GM18907 (cell line): ENCODE measurements around the gene IRF6.

Experiments used
- ATAC-seq: cut with Tn5 transposase; IDR thresholded peaks from one replicate; pipeline ENCODE4 v1.9.1; 2021; ENCODE audit warnings: mild to moderate bottlenecking, moderate library complexity; ENCODE audit not compliant: unreplicated experiment

Gene IRF6

GRCh38 chr1:209761011-209761635 is 44.8 kb downstream of the IRF6 start:
- no peak for ATAC-seq

GRCh38 chr1:209759829-209760359 is 46.0 kb downstream of the IRF6 start:
- ATAC-seq = no peak

DNA sequence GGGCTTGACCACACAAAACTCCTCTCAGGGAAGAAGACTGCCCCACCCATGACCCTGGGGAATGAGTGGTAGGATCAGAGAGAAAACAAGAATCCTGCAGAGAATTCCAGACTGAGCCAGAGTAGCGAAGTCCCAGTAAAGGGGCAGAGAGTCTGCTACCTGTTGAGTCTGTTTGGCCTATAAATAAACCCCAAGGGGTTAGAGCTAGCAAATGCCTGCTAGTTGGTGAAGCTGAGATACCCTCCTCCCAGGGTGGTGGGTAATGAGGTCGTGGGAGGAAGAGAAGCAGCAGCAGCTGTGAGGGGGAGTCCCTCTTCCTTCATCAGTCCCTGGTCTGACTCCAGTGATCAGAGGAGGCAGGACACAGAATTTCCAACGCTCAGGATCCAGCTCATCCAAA is 47.5 kb downstream of the IRF6 start:
- ATAC-seq = no peak

DNA sequence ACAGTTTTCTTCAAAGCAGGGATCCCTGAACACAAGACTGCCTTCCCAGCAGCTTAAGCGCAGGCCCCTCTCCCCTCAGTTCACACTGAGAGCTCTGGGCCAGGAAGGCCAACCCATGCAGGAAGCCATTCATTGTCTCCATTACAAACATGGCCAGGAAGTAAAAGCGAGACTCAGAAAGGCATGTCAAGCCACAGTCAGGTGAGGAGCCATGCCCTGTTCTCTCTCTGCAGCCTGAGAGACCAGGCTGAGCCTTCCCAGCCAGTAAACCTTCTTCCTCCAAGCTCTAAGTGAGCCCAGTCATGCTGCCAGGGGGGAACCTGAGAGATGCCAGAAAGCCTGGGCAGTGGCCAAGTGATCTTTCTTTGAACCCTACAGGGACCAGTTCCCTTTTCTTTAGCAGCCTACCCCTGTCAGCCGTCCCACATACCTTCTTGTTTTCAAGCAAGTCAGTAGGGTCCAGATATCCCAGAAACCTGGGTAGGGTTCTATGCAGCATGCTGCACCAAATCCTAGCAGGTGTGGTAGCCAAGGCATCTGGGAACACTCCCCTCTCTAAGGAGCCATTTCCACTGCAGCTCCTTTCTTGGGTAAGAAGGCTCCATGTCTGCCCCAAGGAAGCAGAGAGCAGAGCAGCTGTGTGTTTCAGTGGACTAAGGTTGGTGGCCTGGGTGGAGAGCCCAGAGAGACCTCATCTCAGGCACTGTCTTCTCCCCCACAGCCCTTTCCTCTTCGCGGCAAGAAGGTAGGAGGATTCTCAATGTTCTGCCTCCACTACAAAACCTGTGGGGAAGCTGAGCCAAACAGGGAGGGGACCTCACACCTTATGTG is 49.1 kb downstream of the IRF6 start:
- ATAC-seq = peak; percentile 38

GRCh38 chr1:209755926-209756614 is 49.9 kb downstream of the IRF6 start, which contains the start of gene TRAF3IP3:
Gene TRAF3IP3 (plus strand): TSS chr1:209756053. CDS start chr1:209760040, 3,987 bp downstream.
- ATAC-seq = peak; percentile 84

DNA sequence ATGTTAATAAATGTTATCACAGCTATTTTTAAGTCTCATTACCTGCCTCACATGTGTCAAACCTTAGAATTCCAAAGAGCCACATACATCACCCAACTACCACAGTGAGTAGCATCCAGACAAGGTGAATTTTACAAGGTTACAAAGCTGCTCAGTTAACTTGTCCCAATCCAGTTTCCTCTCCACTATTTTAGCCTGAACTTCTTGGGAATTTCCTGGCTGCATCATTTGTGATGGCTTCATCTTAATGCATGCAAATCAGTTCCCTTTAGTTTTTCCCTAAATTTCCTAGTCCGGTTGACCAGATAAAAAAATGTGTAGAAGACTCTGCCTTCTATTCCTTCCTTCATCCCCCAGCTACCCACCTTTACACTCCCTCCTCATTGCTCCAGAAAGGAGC is 50.7 kb downstream of the IRF6 start:
- no peak for ATAC-seq

GRCh38 chr1:209752890-209753289 is 53.1 kb downstream of the IRF6 start:
- ATAC-seq = no peak

- ATAC-seq = peak; percentile 55
Observed at GRCh38 chr1:209751627-209752231, 54.2 kb downstream of the IRF6 start.

GRCh38 chr1:209749670-209750323 is 56.1 kb downstream of the IRF6 start:
- ATAC-seq = no peak

DNA sequence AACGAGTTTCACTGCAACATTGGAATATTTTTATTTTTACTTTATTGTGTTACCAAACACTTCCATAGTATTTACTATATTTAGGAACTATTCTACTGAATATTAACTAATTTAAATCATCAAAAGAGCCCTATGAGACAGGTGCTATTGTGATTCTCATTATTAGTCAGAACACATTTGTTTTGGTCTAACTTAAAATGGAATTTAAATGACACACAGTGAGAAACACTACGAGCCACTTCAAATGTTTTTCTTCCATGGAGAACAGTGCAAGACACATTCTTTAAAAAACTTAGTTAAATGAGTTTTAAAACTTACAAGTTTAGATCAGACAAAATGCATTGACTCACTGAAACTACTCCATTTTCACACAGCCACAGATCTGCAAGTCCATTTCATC is 56.7 kb downstream of the IRF6 start:
- ATAC-seq = no peak

- ATAC-seq = no peak
Observed at GRCh38 chr1:209748620-209749019, 57.3 kb downstream of the IRF6 start.

DNA sequence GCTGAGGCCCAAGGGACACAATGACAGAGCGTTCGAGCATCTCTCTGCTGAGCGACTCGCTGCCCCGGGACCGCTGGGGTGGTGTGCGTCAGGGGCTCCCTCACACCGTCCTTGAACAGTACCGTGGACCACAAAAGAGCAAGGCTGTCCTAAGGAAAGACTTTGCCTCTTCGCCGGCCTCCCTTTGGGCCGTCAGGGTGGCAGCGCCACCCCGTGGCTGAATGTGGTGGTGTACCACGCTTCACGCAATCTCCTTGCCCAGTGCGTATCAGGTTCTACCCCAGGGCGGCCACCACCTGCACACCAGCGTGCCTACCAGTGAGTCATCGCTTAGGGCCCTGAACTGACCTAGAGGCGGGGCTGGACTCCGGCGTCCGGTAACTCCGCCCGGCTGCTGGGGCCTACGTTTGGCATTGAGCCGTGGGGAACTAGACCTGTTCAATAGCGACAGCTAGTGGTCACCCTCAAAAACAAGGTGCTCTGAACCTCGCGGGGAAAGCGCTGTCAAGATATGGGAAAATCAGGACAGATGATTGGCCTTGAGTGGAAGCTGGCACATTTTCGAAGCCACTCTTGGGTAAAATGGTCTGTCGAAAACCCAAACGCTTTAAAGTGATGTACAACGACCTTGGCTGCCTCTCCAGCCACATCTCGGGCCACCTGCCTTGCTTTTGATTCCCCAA is 58.2 kb downstream of the IRF6 start:
- ATAC-seq = peak; percentile 82

GRCh38 chr1:209746451-209747165 is 59.3 kb downstream of the IRF6 start:
- ATAC-seq = no peak

DNA sequence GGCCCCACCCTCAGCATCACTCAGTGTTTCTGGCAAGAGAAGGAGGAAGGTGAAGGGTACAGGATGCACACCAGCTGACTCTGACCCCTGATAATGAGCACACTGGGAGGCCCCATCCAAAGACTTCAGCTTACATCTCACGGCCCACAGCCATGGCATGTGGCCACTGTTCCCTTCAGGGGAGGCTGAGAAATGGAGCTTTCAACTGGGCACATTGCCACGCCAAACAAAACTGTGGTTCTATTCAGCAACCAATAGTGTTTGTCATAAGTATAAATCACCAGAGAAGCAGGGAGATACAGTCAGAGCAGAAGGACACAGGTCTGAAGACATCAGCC is 62.8 kb downstream of the IRF6 start:
- no peak for ATAC-seq

DNA sequence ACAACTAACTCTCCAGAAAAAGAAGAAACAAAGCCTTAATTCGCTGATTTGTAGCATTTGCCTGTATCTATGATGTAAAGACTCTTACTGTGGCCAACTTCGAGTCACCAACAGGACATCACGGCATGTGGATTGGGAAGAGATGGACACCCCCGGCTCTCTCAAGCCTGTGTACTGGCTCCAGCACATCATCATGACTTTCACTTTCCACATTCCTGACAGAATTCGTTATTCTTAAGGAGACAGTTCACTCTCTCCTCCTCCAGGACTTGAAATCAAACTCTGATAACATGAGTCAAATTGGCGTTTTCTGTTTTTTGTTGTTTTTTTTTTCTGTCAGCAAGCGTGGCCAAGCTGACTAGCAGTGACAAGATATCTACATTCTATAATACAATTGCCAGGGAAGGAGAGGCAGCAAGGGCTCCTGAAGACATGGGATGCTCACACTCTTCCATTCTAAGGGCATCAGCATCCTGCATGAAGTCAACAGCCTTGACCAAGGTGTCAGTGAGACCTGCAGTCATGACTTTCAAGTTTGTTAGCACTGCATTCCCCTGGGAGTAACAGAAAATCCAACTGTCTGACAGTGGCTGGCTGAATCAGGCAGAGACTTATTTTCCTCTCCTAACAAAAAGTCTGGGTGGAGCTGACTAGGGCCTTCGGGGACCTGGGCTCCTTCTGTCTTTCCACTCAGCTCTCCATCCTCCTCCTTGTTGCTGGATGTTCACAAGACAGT is 63.4 kb downstream of the IRF6 start:
- ATAC-seq = no peak

- ATAC-seq = no peak
Observed at GRCh38 chr1:209741889-209742288, 64.1 kb downstream of the IRF6 start.

- ATAC-seq = no peak
Observed at GRCh38 chr1:209741193-209741592, 64.7 kb downstream of the IRF6 start.

- no peak for ATAC-seq
Observed at GRCh38 chr1:209738270-209738669, 67.7 kb downstream of the IRF6 start.

DNA sequence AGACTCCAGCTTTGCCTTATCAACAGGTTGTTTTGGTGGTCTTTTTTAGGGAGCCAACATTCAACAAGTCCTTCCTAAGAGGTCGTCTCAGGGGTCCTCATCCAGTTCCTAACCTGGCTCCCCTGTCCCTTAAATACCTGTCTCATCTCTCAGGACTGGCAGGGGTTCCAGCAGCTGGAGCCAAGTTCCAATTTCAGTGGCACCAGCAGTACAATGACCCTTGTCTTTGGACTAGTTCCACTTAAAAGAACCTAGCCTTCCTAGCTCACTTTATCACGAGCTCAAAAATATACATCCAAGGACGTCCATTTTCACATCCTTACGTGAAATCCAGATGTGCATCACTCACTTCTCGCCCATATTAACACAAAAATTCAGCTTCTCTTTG is 68.8 kb downstream of the IRF6 start:
- no peak for ATAC-seq
